ES-I3 (cell line): Measurements from ENCODE around the gene CBLN2.

Experiments
- H3K36me3 ChIP-seq: 2 replicates; pipeline ENCODE4 v1.6.1; 2013; ENCODE audit warnings: mild to moderate bottlenecking, low read length, control low read depth, moderate library complexity; ENCODE audit not compliant: insufficient read depth
- H3K4me1 ChIP-seq: 2 replicates; pipeline ENCODE4 v1.6.1; 2013; ENCODE audit warnings: mild to moderate bottlenecking, control low read depth, low read length; ENCODE audit not compliant: insufficient read depth
- H3K9ac ChIP-seq: 2 replicates; pipeline ENCODE4 v1.6.1; 2013; ENCODE audit warnings: low read depth, mild to moderate bottlenecking, low read length, moderate library complexity
- H3K9me3 ChIP-seq: 2 replicates; pipeline ENCODE4 v1.6.1; 2013; ENCODE audit warnings: mild to moderate bottlenecking, low read length, moderate library complexity; ENCODE audit not compliant: control insufficient read depth, insufficient read depth

CBLN2 gene

GRCh38 chr18:72544092-72544886, at the start of gene CBLN2:
TSS of gene CBLN2 (minus strand) at chr18:72544342. CDS start at chr18:72542160, 2,182 bp downstream.
- no peaks in the 10 kb centered on the region for H3K4me1 ChIP-seq
- H3K9ac ChIP-seq, result peak within 1 kb of the TSS; percentile 44; the same call in 1 of the 2 replicates
- H3K36me3 ChIP-seq, result no peaks in the 10 kb centered on the region
- H3K9me3 ChIP-seq, result no peaks in the 10 kb centered on the region

DNA sequence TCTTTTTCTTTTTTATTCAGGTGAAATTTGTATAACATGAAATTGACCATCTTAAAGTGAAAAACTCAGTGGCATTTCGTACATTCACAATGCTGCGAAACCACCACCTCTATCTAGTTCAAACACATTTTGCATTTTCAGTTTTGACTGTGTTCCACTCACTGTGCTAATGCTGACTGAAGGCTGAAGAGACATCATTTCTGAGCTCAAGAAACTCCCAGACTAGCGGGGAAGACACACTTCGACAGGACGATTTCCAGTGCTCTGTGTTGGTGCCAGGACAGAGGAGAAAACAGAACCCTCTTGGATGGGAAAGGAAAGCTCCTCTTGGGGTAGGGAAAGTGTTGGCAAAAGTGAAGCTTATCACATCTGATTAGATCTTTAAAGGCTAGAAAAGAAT, 44.2 kb upstream of the CBLN2 start:
- Histone ChIP-seq H3K4me1 (no peaks in the 10 kb centered on the region), H3K9me3 (no peaks in the 10 kb centered on the region), H3K36me3 (no peaks in the 10 kb centered on the region), H3K9ac (no peak overlapping the region)

GRCh38 chr18:72584787-72585186, 40.6 kb upstream of the CBLN2 start:
- Histone ChIP-seq H3K9ac (no peak overlapping the region), H3K4me1 (no peaks in the 10 kb centered on the region), H3K36me3 (no peaks in the 10 kb centered on the region), H3K9me3 (no peaks in the 10 kb centered on the region)

- no peaks in the 10 kb centered on the region for H3K36me3 ChIP-seq
- no peaks in the 10 kb centered on the region for H3K9me3 ChIP-seq
- H3K9ac ChIP-seq, result no peak overlapping the region
- no peaks in the 10 kb centered on the region for H3K4me1 ChIP-seq
Observed at GRCh38 chr18:72581976-72582375, 37.8 kb upstream of the CBLN2 start.

DNA sequence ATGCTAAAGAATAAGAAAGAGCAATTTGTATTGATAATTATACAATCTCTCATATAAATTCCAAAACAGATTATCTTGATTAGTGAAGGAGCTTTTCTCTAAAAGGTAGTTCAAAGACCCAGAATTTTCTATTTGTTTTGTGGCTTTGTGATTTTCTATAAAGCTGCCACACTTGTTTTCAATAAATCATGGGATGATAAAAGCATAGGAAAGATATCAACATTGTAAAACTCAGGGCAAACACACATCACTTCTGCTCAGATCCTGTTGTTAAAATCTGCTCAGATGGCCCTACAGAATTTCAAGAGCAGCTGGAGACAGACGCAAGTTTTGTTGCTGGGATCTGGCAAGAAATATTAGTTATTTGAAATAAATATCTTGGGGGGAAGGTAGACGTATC, 28.8 kb upstream of the CBLN2 start:
- Histone ChIP-seq H3K9me3 (no peaks in the 10 kb centered on the region), H3K9ac (no peak overlapping the region)

GRCh38 chr18:72566290-72566689, 22.1 kb upstream of the CBLN2 start:
- Histone ChIP-seq H3K4me1 (no peaks in the 10 kb centered on the region), H3K9me3 (no peaks in the 10 kb centered on the region), H3K36me3 (no peaks in the 10 kb centered on the region), H3K9ac (no peak overlapping the region)

More for the DNA sequence above, 28.8 kb upstream of the CBLN2 start:
- Histone ChIP-seq H3K4me1 (no peaks in the 10 kb centered on the region), H3K36me3 (no peaks in the 10 kb centered on the region)

DNA sequence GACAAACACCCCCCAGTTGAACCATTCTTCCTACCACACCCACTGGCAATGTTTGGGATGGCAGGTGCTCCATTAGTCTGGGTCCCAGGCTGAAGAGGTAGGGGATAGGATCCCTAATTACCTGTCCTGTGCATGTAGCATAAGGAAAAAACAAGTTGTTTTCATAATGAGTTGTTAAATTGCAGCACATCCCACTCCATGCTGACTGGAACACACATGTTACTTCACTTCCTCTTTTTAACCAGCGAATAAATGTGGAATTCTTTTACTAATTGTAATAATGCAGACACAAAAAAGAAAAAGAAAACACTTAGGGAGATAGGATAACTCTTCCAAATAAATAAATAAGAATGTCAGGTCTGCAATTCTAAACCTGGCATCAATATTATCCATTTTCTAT, 11.8 kb upstream of the CBLN2 start:
- no peaks in the 10 kb centered on the region for H3K36me3 ChIP-seq
- no peak overlapping the region for H3K9ac ChIP-seq
- H3K4me1 ChIP-seq, result no peaks in the 10 kb centered on the region
- no peaks in the 10 kb centered on the region for H3K9me3 ChIP-seq

- H3K9ac ChIP-seq, result no peak overlapping the region
- no peaks in the 10 kb centered on the region for H3K36me3 ChIP-seq
- no peaks in the 10 kb centered on the region for H3K9me3 ChIP-seq
- no peaks in the 10 kb centered on the region for H3K4me1 ChIP-seq
Observed at GRCh38 chr18:72555101-72555500, 11.0 kb upstream of the CBLN2 start.

- Histone ChIP-seq H3K9ac (peak overlapping the region; percentile 44; the same call in 1 of the 2 replicates), H3K9me3 (no peaks in the 10 kb centered on the region), H3K4me1 (no peaks in the 10 kb centered on the region), H3K36me3 (no peaks in the 10 kb centered on the region)
Observed at GRCh38 chr18:72543357-72544055, 636 bp downstream of the CBLN2 start.

DNA sequence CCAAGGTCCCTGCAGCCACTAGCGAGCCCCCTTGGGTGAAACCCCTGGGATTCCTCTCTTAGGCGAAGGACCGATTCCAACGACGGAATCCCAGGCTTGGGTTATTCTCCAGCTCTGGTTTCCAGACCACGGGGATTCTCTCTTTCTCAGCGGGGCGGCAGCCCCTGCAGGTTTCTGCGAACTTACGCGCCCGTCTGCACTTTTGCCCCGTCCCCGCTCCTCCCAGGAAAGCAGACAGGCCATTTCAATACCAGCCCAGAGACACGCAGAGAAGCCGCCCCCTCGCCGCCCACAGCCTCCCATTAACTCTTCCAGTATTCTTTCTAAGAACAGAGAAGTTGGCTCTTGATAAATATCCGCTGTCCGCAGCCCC, 1.2 kb downstream of the CBLN2 start:
- Histone ChIP-seq H3K9me3 (no peaks in the 10 kb centered on the region), H3K9ac (peak overlapping the region; percentile 44; the same call in 1 of the 2 replicates), H3K36me3 (no peaks in the 10 kb centered on the region), H3K4me1 (no peaks in the 10 kb centered on the region)

GRCh38 chr18:72542342-72542741, 1.8 kb downstream of the CBLN2 start:
- Histone ChIP-seq H3K9ac (peak overlapping the region; percentile 41; the same call in 1 of the 2 replicates), H3K36me3 (no peaks in the 10 kb centered on the region), H3K9me3 (no peaks in the 10 kb centered on the region), H3K4me1 (no peaks in the 10 kb centered on the region)

GRCh38 chr18:72541871-72542332, 2.2 kb downstream of the CBLN2 start:
- no peaks in the 10 kb centered on the region for H3K4me1 ChIP-seq
- no peaks in the 10 kb centered on the region for H3K9me3 ChIP-seq
- H3K9ac ChIP-seq, result peak overlapping the region; percentile 41; the same call in 1 of the 2 replicates
- H3K36me3 ChIP-seq, result no peaks in the 10 kb centered on the region

- H3K36me3 ChIP-seq, result no peaks in the 10 kb centered on the region
- no peaks in the 10 kb centered on the region for H3K9me3 ChIP-seq
- no peak overlapping the region for H3K9ac ChIP-seq
- H3K4me1 ChIP-seq, result no peaks in the 10 kb centered on the region
Observed at GRCh38 chr18:72539901-72540300, 4.2 kb downstream of the CBLN2 start.

DNA sequence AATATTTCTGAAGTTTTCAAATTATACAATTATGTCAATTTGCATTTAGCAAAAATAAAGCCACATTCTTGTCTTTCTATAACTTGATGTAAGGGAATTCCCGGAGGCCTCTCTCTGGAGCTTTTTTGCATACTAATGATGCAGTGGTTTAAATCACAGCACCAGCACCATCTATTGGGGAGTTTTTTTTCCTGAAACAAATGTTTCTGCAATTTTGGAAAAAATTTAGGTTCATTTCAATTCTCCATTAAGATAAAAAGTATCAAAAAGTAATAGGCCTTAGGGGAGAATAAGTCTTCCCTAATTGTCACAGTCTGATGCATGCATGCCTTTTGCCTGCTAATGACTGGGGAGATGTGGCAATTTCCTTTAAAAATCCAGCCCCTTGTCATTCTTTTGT, 13.5 kb downstream of the CBLN2 start:
- H3K9ac ChIP-seq, result no peak overlapping the region
- no peaks in the 10 kb centered on the region for H3K9me3 ChIP-seq
- H3K4me1 ChIP-seq, result no peaks in the 10 kb centered on the region
- H3K36me3 ChIP-seq, result no peaks in the 10 kb centered on the region

DNA sequence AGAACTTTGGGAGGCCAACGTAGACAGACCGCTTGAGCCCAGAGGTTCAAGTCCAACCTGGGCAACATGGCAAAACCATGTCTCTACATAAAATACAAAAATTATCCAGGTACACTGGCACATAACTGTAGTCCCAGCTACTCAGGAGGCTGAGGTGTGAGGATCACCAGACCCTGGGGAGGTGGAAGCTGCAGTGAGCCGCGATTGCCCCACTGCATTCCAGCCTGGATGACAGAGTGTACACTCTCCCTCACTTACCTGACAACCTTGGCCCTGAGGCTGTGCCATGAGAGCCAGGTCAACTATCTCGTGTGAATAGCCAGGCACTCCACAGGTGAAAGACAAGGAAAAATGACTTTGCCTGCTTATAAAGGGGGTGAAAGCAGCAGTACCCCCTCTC, 39.3 kb downstream of the CBLN2 start:
- Histone ChIP-seq H3K4me1 (no peaks in the 10 kb centered on the region), H3K9me3 (no peaks in the 10 kb centered on the region), H3K9ac (no peak overlapping the region), H3K36me3 (no peaks in the 10 kb centered on the region)
